Esophagus squamous epithelium (tissue), 5 donors: ENCODE data around the gene ZIK1. TPM values are rescaled to one million over a fixed set of nuclear protein-coding genes. Genes with fewer than 3 reads are reported as not detected.

Source experiments
- DNase-seq: peaks from one replicate; lab custom pipeline; 2025; lab: John Stamatoyannopoulos, UW
- H3K27ac ChIP-seq, 4 donors: fragments of 200-600 bp; sonication (generic); one replicate each; pipeline ENCODE4 v1.5.1; 2016 to 2019; ENCODE audit warnings: mild to moderate bottlenecking in 1 of 4
- H3K27me3 ChIP-seq, 4 donors: fragments of 200-600 bp; sonication (generic); 1 replicate in 3 of 4; 2 replicates in 1 of 4; pipeline versions ENCODE4 v1.5.1 to v1.6.0; 2017 to 2021; ENCODE audit warnings: antibody characterized with exemption in 1 of 4
- H3K36me3 ChIP-seq, 3 donors: fragments of 200-600 bp; sonication (generic); one replicate each; pipeline ENCODE4 v1.5.1; 2016 to 2019
- H3K4me1 ChIP-seq, 3 donors: fragments of 200-600 bp; sonication (generic); one replicate each; pipeline ENCODE4 v1.5.1; 2017 to 2019
- H3K4me3 ChIP-seq, 4 donors: fragments of 200-600 bp; sonication (generic); 1 replicate in 3 of 4; 2 replicates in 1 of 4; pipeline ENCODE4 v1.5.1; 2016 to 2019; ENCODE audit warnings: mild to moderate bottlenecking in 2 of 4, moderate library complexity in 1 of 4
- H3K9me3 ChIP-seq, 3 donors: fragments of 200-600 bp; sonication (generic); one replicate each; pipeline ENCODE4 v1.5.1; 2016 to 2019
- CTCF ChIP-seq, 6 experiments: fragments of 450-650 bp in 4 of 6; fragments of 200-600 bp in 2 of 6; sonication (generic) in 2 of 6; IDR thresholded peaks; one replicate each; pipeline ENCODE4 v1.5.1; 2016 to 2019; ENCODE audit warnings: antibody characterized with exemption in 6 of 6, mild to moderate bottlenecking in 4 of 6, moderate library complexity in 4 of 6
- POLR2A ChIP-seq, 4 donors: fragments of 450-650 bp; IDR thresholded peaks; one replicate each; pipeline ENCODE4 v1.6.1; 2017; ENCODE audit warnings: antibody characterized with exemption in 4 of 4, mild to moderate bottlenecking in 4 of 4, moderate library complexity in 3 of 4
- WGBS, 2 donors: methylation state at CpG; one replicate each; pipeline ENCODE4 v1.1.5; 2018; 5-methylcytosine and 5-hydroxymethylcytosine counted together
- intact Hi-C: fragments of 100-400 bp; cut with DNase I; formaldehyde crosslinking; loops from one replicate; pipeline ENCODE4 v1.15.0; 2022
- total RNA-seq, 4 donors: library from RNA; depleted of rRNA; stranded (reverse); fragments of >200 nt; gene quantifications; one replicate each; pipeline ENCODE4 v1.1.0, GENCODE V29; 2016
- donor health status: DM: yes; HTN: yes; CAD: no.

ZIK1 gene
- total RNA-seq, 4 donors from 2014 or later: 0.38 to 4.6 (median 3.1) TPM

GRCh38 chr19:57599761-57600383 lies 15.9 kb downstream of the ZIK1 start, which contains the start of gene ZNF530:
ZNF530 (plus strand) TSS chr19:57599885; CDS start chr19:57604346, 4,461 bp downstream.
- peak within 1 kb of the TSS; percentile 19 to 62 (median 46) for H3K27ac ChIP-seq
- peaks cover 10 to 15% (median 11%) of the 10 kb centered on the region in 3 donors for H3K4me1 ChIP-seq
- peak within 1 kb of the TSS; percentile 81 to 95 (median 88) for H3K4me3 ChIP-seq
- H3K36me3 ChIP-seq: peaks cover 3 to 30% (median 6%) of the 10 kb centered on the region in 3 donors
- DNase-seq: peak; percentile 66
- H3K9me3 ChIP-seq: peaks cover 0 to 40% (median 21%) of the 10 kb centered on the region in 3 donors
- 0% methylated on average over 7 to 15 of the region's 53 CpGs for WGBS, 2 donors
- TF ChIP-seq CTCF (IDR thresholded peaks at IDR 0.05) (peak in 1 of 6 experiments; percentile 22), POLR2A (IDR thresholded peaks at IDR 0.05) (no peak)
- intact Hi-C loops: no loop called here
- H3K27me3 ChIP-seq: no peaks in the 10 kb centered on the region

- TF ChIP-seq CTCF (IDR thresholded peaks at IDR 0.05): no peak
- TF ChIP-seq POLR2A (IDR thresholded peaks at IDR 0.05): no peak
- WGBS, 2 donors: 90 to 94% methylated on average over 4 to 5 of the region's 5 CpGs
- no peak for DNase-seq
- peaks cover 3 to 67% (median 18%) of the 10 kb centered on the region in 3 donors for H3K36me3 ChIP-seq
- no peak overlapping the region for H3K27ac ChIP-seq
- no peaks in the 10 kb centered on the region for H3K4me1 ChIP-seq
- H3K9me3 ChIP-seq: peaks cover 0 to 91% (median 54%) of the 10 kb centered on the region in 3 donors
- no peak overlapping the region for H3K4me3 ChIP-seq
- H3K27me3 ChIP-seq: no peaks in the 10 kb centered on the region
- intact Hi-C loops: no loop called here
Observed at GRCh38 chr19:57606931-57607330, 23.0 kb downstream of the ZIK1 start.

GRCh38 chr19:57611113-57611512 lies 27.2 kb downstream of the ZIK1 start:
- TF ChIP-seq POLR2A (IDR thresholded peaks at IDR 0.05): no peak
- no peak for TF ChIP-seq CTCF (IDR thresholded peaks at IDR 0.05)
- Histone ChIP-seq H3K36me3 (peaks cover 3 to 38% (median 7%) of the 10 kb centered on the region in 3 donors), H3K27me3 (no peaks in the 10 kb centered on the region), H3K4me1 (peaks cover 5 to 23% (median 10%) of the 10 kb centered on the region in 3 donors), H3K4me3 (no peak overlapping the region), H3K27ac (no peak overlapping the region), H3K9me3 (peaks cover 0 to 68% (median 38%) of the 10 kb centered on the region in 3 donors)
- intact Hi-C loops: no loop called here
- no peak for DNase-seq
- WGBS, 2 donors: 76 to 83% methylated on average over 4 of the region's 4 CpGs

- intact Hi-C loops: no loop called here
- no peaks in the 10 kb centered on the region for H3K27me3 ChIP-seq
- H3K9me3 ChIP-seq: peaks cover 5 to 69% (median 47%) of the 10 kb centered on the region in 3 donors
- peak within 1 kb of the TSS; percentile 88 to 99 (median 98) for H3K4me3 ChIP-seq
- TF ChIP-seq CTCF (IDR thresholded peaks at IDR 0.05) (peak in 5 of 6 experiments; percentile 17 to 45 (median 27)), POLR2A (IDR thresholded peaks at IDR 0.05) (no peak)
- peak within 1 kb of the TSS; percentile 78 to 88 (median 85) for H3K27ac ChIP-seq
- DNase-seq: peak; percentile 39
- peaks cover 26 to 44% (median 31%) of the 10 kb centered on the region in 3 donors for H3K36me3 ChIP-seq
- peaks cover 5 to 23% (median 10%) of the 10 kb centered on the region in 3 donors for H3K4me1 ChIP-seq
- 3 to 25% methylated on average over 4 to 5 of the region's 64 CpGs for WGBS, 2 donors
Observed at GRCh38 chr19:57613941-57614743, 30.2 kb downstream of the ZIK1 start, which contains the start of gene ZNF134. ZNF134 (plus strand) TSS chr19:57614242; CDS start chr19:57619469, 5,227 bp downstream.
